HepG2 (cell line): ENCODE measurements around the gene JPT1. TPM values are rescaled to one million over a fixed set of nuclear protein-coding genes. Genes with fewer than 3 reads are reported as not detected.

Experiments
- BRD4 ChIP-seq: sonication (generic); formaldehyde crosslinking; IDR thresholded peaks from 2 replicates; pipeline ENCODE4 v1.4.0; 2020; ENCODE audit warnings: missing genetic modification reagents
- HOMEZ ChIP-seq: IDR thresholded peaks from 2 replicates; pipeline ENCODE4 v1.6.1; 2016; ENCODE audit warnings: low read depth
- KMT2B ChIP-seq: IDR thresholded peaks from 2 replicates; pipeline ENCODE4 v1.6.1; 2016; ENCODE audit warnings: missing genetic modification reagents, missing compliant biosample characterization
- PITX1 ChIP-seq: sonication (generic); formaldehyde crosslinking; IDR thresholded peaks from 2 replicates; pipeline ENCODE4 v1.5.1; 2020; ENCODE audit warnings: mild to moderate bottlenecking, missing genetic modification reagents
- RNF2 ChIP-seq: fragments of 450-650 bp; conservative IDR thresholded peaks from 2 replicates; pipeline ENCODE4 v1.6.1; 2016; ENCODE audit warnings: low read depth
- SALL2 ChIP-seq: sonication (generic); formaldehyde crosslinking; IDR thresholded peaks from 2 replicates; pipeline ENCODE4 v1.8.1; 2023; ENCODE audit warnings: mild to moderate bottlenecking, missing genetic modification reagents, inconsistent platforms
- USF2 ChIP-seq, 2 experiments: sonication (generic) in 1 of 2; formaldehyde crosslinking in 1 of 2; IDR thresholded peaks; 2 replicates each; pipeline versions ENCODE4 v1.5.1 to v1.6.1; 2011 to 2020; ENCODE audit warnings: borderline replicate concordance in 1 of 2, low read depth in 1 of 2, low read length in 1 of 2, mild to moderate bottlenecking in 1 of 2, missing genetic modification reagents in 1 of 2, moderate library complexity in 1 of 2
- ZNF530 ChIP-seq: sonication (generic); formaldehyde crosslinking; IDR thresholded peaks from 2 replicates; pipeline ENCODE4 v1.5.0; 2020; ENCODE audit warnings: low read depth, mild to moderate bottlenecking, missing genetic modification reagents
- polyA plus RNA-seq, 8 experiments: library from polyadenylated mRNA; depleted of rRNA in 3 of 8; stranded (reverse) in 7 of 8; unstranded in 1 of 8; fragments of >200 nt; fragmentation: Illumina TruSeq in 4 of 8; extraction: Trizol in 4 of 8; gene quantifications; 2 replicates each; pipeline versions ENCODE4 v1.2.1 to v1.2.3, GENCODE V29; 2011 to 2016; ENCODE audit warnings: low read depth in 4 of 8, missing spikeins in 1 of 8, mixed read lengths in 1 of 8; ENCODE audit not compliant: insufficient read depth in 1 of 8
- total RNA-seq, 5 experiments: library from RNA; depleted of rRNA; stranded (reverse); fragments of >200 nt; fragmentation: Illumina TruSeq; extraction: Trizol; gene quantifications; 2 replicates each; pipeline ENCODE4 v1.2.3, GENCODE V29; 2016; ENCODE audit warnings: low read depth in 1 of 5
- TF ChIP-seq, protein P1 (sequence below): sonication (generic); formaldehyde crosslinking; IDR thresholded peaks from 2 replicates; pipeline ENCODE4 v1.4.0; 2020; ENCODE audit warnings: missing genetic modification reagents, borderline replicate concordance
- TF ChIP-seq, protein P2 (sequence below), 2 experiments: fragments of 450-650 bp in 1 of 2; sonication (generic) in 1 of 2; formaldehyde crosslinking in 1 of 2; IDR thresholded peaks; 2 replicates each; pipeline versions ENCODE4 v1.6.1 to v1.8.0; 2016 to 2022; ENCODE audit warnings: antibody characterized with exemption in 1 of 2, mild to moderate bottlenecking in 1 of 2, missing genetic modification reagents in 1 of 2

JPT1 gene
- total and polyA plus RNA-seq, 2 of the 13 experiments (the other 11 are each of a cell fraction or from before 2014, with no cell fraction given), result 43.3 to 256 TPM

DNA sequence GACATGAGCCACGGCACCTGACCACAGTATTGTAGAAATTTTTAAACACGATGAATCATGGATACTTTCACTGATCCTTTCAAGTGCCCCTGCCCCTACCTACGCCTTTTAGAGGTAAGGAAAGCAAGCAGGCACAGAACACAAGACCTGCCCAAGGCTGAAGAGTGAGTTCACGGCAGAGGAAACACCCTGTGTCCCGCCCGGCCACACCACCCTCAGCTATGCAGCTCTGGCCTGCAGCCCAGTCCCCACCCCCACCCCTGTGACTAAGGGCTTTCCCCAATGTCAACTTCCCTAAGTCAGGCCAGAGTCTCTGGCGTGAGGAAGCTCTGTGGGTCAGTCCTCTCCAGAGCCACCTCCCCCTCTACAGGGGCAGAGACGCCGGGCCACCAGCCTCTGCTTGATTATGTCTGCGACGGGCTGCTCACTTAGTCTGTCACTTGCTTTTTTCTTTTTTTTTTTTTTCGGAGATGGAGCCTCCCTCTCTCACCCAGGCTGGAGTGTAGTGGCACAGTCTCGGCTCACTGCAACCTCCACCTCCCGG lies 58.2 kb downstream of the JPT1 start (continued):
- TF ChIP-seq ZNF530 (CRISPR knock-in tag) (no peak), SALL2 (0 out of 2 replicates have a peak, but pooled peaks have one; percentile 47), BRD4 (no peak), RNF2 (no peak), KMT2B (no peak), HOMEZ (CRISPR knock-in tag) (peak; percentile 21; the same call in 1 of the 2 replicates), PITX1 (peak; percentile 72), USF2 (IDR thresholded peaks at IDR 0.05; ENCODE audit: low read depth, low read length) (no peak), USF2 (CRISPR knock-in tag; IDR thresholded peaks at IDR 0.05; ENCODE audit: borderline replicate concordance) (no peak)
- TF ChIP-seq, protein P1, sequence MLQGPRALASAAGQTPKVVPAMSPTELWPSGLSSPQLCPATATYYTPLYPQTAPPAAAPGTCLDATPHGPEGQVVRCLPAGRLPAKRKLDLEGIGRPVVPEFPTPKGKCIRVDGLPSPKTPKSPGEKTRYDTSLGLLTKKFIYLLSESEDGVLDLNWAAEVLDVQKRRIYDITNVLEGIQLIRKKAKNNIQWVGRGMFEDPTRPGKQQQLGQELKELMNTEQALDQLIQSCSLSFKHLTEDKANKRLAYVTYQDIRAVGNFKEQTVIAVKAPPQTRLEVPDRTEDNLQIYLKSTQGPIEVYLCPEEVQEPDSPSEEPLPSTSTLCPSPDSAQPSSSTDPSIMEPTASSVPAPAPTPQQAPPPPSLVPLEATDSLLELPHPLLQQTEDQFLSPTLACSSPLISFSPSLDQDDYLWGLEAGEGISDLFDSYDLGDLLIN (CRISPR knock-in tag), result no peak
- TF ChIP-seq, protein P2, sequence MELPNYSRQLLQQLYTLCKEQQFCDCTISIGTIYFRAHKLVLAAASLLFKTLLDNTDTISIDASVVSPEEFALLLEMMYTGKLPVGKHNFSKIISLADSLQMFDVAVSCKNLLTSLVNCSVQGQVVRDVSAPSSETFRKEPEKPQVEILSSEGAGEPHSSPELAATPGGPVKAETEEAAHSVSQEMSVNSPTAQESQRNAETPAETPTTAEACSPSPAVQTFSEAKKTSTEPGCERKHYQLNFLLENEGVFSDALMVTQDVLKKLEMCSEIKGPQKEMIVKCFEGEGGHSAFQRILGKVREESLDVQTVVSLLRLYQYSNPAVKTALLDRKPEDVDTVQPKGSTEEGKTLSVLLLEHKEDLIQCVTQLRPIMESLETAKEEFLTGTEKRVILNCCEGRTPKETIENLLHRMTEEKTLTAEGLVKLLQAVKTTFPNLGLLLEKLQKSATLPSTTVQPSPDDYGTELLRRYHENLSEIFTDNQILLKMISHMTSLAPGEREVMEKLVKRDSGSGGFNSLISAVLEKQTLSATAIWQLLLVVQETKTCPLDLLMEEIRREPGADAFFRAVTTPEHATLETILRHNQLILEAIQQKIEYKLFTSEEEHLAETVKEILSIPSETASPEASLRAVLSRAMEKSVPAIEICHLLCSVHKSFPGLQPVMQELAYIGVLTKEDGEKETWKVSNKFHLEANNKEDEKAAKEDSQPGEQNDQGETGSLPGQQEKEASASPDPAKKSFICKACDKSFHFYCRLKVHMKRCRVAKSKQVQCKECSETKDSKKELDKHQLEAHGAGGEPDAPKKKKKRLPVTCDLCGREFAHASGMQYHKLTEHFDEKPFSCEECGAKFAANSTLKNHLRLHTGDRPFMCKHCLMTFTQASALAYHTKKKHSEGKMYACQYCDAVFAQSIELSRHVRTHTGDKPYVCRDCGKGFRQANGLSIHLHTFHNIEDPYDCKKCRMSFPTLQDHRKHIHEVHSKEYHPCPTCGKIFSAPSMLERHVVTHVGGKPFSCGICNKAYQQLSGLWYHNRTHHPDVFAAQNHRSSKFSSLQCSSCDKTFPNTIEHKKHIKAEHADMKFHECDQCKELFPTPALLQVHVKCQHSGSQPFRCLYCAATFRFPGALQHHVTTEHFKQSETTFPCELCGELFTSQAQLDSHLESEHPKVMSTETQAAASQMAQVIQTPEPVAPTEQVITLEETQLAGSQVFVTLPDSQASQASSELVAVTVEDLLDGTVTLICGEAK (IDR thresholded peaks at IDR 0.05), result no peak
- TF ChIP-seq, protein P2 (CRISPR knock-in tag; IDR thresholded peaks at IDR 0.05), result no peak
